Measurements from ENCODE around the gene SLC22A5.

- TF ChIP-seq ZNF146 (tag by site-specific recombination; IDR thresholded peaks at IDR 0.05) (no peak), ZNF830 (tag by site-specific recombination; IDR thresholded peaks at IDR 0.05; ENCODE audit: low read depth) (no peak), CTCF (tag by site-specific recombination; IDR thresholded peaks at IDR 0.05) (no peak), ZNF473 (tag by site-specific recombination; IDR thresholded peaks at IDR 0.05) (no peak), MEIS1 (CRISPR knock-in tag; IDR thresholded peaks at IDR 0.05; ENCODE audit: borderline replicate concordance) (no peak), YY1 (tag by site-specific recombination; IDR thresholded peaks at IDR 0.05) (no peak), ZNF18 (tag by site-specific recombination; IDR thresholded peaks at IDR 0.05) (no peak)
Measured at GRCh38 chr5:132420706-132421272, 51.3 kb downstream of the SLC22A5 start.

Measured in HEK293 (cell line).